NCI-H510A treated with DMSO at 0.1 percent for 48 hours (cell line): ENCODE data around the gene NAA80.
A peak's percentile ranks its signal among the peaks of the same experiment; 100 is the strongest.
"Not testable (repeated sequence)": the region's sequence is repeated elsewhere in the genome, so short reads cannot be mapped to it uniquely, and the experiment has no call there.

Experiments used
- DNase-seq: peaks from one replicate; lab custom pipeline; 2025; lab: John Stamatoyannopoulos, UW

NAA80 gene

DNA sequence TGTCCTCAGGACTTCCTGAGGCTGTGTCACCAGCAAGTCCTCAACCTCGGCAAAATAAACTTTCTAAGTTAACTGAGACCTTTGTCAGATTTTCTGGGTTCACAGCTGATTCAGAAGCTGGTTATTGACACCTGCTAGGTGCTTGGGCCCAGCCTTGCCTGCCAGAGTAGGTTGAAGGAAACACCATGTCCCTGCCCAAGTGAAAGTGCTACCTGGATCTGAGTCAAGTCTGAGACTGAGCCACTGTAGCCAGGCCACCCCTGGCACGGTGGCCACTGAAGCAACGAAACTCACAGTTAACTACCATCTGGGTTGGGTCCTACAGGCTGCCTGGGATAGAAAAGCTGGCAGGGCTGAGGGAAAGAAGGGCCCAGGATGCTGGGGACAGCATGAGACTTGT, 15.1 kb upstream of the NAA80 start:
- DNase-seq, result no peak

DNA sequence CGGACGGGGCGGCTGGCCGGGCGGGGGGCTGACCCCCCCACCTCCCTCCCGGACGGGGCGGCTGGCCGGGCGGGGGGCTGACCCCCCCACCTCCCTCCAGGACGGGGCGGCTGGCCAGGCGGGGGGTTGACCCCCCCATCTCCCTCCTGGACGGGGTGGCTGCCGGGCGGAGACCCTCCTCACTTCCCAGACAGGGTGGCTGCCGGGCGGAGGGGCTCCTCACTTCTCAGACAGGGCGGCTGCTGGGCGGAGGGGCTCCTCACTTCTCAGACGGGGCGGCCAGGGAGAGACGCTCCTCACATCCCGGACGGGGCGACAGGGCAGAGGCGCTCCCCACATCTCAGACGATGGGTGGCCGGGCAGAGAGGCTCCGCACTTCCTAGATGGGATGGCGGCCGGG, 12.8 kb upstream of the NAA80 start:
- DNase-seq, result not testable (repeated sequence)

DNA sequence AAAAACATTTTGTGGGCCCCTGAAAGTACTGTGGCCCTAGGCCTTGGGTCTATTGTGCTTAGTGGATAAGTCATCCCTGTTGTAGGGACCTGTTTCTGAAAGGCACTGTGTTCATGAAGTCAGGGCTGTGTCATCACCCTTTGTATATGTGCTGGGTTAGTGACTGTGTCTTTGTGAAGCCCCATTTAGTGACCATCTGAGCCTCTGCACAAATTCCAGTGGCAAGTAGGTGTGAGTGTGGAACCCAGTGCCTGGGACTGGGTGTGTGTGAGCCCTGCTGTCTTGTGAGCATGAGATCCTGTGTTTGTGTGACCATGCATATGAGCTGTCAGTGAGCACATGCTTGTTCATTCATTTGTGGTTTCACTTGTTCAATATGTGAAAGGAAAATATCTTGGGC, 5.4 kb upstream of the NAA80 start:
- no peak for DNase-seq

DNA sequence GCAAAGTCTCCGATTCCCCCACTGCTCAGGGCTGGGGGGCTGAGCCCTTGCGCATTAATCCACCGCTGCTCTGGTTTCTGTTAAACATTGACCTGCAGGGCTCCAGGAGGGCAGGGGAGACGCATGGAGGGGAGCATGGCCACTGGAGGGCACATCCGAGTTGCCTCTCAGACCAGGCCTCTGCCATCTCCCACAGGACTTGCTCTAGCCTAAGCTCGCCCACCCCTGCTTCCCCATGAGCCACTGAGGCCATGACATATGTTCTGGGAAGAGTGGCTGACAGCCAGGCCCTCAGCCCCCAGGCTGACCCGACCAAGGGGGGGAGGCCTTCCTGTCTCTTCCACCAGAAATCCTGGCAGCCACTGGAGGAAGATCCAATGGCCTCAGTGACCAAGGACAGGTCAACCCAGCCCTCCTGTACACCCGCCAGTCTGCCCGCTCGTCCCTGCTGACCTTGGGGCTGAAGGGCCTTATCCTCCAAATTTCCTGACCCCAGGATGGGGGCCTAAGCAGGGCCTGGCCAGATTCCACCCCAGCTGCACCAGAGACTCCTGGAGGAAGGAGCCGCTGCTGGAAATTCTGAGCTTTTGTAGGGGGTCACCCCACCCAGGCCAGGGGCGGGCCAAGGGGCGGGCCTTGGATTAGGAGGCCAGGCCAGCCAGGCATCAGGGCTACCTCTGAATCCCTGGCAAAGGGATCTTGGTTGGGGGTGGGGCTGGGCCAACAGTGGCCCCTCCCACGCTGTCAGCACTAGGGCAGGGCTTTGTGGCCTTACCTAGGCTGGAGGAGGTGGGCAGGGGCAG, 4.0 kb upstream of the NAA80 start, which contains the start of gene HYAL1:
HYAL1 (minus strand) TSS at position 562 of the 803 bp plus-strand sequence. CDS start 618 bp downstream, outside the sequence.
- DNase-seq, result no peak

DNA sequence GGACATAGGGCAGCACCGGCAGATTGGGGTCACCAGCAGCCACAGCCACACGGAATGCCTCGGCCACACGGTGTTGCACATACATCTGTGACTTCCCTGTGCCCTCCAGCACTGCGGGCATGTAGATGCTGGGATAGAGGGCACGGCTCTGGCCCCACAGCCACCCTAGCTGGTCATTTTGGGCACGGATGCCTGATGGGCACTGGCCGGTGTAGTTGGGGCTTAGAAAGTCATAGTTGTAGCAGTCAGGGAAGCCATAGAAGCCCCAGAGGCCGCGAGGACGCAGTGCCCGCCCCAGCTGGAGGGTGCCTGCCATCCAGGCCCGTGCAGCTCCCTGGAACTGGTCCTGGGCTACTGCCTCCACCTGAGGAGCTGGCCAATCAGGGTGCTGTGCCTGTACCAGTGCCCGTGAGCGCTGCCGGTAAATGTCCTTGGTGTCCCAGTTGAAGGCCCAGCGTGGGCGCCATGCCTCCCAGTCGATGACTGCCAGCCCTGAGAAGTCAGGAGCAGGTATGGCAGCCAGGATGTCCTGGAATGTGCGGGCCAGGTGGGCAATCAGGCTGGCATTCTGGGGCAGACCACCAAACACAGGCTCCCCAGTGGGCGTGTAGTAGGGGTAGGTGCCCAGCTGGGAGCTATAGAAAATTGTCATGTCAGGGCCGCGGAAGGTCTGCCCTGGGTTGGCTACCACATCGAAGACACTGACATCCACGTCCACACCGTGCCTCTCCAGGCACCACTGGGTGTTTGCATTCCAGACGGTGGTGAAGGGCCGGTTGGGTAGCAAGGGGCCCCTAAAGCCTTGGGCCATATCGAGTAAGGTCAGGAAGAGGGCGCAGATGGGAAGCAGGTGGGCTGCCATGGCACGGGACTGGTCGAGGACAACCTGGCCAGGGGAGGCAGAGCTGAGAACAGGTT, 3.1 kb upstream of the NAA80 start:
- no peak for DNase-seq

DNA sequence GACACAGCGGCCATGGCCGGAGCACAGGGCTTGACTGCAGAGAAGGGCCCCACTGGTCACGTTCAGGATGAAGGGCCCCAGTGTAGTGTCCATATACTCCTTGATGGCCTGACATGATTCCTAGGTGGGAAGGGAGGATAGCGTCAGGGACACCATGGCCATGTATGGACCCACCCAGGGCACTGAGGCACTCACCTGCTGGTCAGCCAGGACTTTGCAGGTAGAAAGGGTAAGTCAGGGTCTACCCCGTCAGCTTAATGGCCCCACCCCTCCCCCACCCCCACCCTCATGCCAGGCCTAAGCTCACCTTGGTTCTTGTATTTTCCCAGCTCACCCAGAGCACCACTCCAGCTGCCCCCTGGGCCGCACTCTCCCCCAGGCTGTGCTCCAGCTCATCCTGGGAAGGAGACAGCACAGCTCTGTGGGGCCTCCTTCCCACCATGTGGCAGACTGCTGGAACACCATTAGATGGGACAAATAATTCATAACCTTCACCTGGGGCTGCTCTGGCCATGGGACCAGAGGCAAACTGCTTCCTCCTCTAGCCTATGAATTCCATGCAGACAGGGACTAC, 1.6 kb upstream of the NAA80 start:
- no peak for DNase-seq

DNA sequence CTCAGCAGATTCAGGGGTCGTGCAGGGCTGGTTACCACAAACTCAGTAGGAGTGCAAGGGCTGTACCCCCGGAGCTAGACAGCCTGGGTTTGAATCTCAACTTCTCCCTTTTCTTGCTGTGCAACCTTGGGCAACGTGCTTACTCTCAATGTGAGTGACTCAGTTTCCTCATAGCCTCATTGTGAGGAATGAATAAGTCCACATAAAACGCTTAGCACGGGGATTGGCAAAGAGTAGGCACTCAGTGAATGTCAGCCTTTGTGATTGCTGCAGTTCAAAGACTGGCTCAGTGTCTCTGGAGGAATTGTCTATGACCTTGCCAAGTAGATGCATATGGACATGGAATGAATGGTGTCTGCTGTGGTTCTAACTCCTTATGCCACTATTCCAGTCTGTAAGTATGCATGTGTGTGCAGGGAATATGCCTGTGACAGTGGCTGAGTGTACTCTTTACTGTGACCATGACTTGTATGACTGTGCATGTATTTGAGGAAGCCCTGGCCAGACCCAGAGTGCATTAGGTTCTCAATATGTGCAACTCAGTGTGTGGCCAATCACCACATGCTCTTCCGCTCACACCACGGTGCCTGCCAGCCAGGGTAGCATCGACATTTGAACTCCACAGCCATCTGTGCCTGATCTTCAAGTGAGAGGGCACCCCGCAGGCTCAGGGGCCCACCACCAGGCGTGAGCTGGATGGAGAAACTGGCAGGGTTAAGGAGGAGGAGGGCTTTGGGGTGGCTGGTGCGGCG, 900 bp upstream of the NAA80 start:
- DNase-seq, result no peak

DNA sequence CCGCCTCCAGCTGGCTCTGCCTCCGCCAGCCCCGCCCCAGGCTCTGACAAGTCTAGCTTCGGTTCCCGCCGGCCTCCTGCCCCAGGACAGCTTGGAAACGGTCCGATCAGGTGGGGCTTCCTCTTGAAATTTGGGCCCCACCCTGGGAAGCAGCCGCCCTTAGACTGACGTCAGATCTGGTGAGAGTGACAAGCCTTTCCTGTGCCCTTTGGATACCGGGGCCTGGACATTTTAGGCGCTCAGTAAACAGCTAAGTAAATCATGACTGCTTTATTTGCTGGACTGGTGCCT, 378 bp upstream of the NAA80 start:
- no peak for DNase-seq

DNA sequence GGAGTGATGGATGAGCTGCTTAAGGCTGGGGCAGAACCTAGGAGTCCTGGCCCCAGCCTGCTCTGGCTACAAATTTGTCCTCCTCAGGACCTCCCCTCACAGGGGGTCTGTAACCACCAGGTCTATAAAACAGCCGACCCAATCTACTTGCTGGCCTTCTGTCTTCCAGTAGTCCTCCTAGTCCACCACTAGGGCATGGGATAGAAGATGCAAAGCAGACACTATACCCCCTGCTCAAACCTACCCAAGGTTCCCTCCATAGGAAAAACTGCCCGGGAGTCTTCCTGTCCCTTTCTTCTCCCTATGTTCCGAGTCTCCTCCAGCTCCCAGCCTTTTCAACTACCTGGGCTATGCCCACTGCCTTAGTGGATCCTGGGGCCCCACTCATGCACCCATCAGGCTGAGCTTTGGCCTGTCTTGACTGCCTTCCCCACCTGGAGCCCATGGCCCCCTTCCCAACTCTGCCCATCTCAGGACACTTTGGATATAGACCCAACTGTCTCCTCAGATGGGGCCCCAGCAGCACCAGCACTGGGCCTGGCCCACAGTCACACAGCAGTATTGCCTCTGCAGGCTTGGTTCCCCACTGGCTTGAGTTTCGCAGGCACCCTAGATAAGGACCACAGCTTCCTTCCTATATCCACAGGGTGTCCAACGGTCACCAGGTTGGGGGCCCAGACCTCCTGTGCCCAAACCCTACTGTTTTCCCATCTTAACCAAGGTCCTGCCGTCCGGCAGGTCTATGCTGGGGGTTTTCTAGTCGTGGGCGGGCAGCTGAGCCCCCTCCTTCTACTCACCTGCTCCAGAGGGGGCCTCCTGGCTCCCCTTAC, 1.1 kb downstream of the NAA80 start:
- no peak for DNase-seq

DNA sequence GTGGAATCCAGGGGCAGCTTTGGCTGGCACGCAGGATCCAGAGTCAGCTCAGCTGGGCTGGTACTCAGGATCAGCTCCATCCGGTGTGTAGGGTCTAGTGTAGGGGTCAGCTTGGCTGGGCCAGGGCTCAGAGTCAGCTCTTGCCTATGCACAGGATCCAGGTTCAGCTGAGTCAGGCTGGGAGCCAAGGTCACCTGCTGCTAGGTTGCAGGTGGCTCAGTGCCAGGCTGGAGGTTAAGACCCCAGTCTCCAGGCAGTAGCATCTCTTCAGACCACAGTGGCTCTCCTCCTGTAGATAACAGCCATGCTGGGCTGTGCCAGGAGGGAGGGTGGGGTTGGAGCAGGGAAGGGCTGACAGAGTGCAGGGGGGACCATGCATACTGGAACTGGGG, 1.8 kb downstream of the NAA80 start:
- no peak for DNase-seq

DNA sequence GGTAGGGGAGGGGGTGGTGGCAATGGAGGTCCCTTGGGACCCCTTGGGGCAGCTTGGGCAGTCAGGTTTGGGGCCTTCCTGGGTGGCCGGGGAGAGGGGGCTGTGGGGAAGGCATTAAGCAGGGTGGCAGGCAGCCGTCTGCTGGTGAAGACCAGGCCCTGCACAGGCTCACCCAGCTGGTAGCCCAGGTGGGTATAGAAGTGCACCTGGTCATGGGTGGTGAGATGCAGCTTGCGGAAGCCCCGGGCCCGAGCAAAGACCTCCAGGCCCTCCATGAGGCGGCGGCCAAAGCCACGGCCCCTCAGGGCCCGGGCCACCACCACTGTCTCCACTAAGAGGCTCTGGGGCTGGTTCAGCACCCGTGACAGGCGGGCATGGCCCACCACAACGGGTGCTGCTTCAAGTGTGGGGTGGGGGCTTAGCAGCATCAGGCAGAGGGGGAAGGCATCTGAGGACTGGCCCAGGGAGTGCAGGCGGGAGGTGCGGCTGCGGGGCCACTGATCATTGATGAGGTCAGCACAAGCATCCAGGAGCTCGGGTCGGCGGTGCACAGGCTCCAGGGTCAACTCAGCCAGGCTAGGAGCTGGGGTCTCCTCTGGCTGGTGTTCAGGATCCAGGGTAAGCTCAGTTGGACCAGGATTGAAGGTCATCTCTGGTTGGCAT, 2.4 kb downstream of the NAA80 start:
- DNase-seq, result no peak

DNA sequence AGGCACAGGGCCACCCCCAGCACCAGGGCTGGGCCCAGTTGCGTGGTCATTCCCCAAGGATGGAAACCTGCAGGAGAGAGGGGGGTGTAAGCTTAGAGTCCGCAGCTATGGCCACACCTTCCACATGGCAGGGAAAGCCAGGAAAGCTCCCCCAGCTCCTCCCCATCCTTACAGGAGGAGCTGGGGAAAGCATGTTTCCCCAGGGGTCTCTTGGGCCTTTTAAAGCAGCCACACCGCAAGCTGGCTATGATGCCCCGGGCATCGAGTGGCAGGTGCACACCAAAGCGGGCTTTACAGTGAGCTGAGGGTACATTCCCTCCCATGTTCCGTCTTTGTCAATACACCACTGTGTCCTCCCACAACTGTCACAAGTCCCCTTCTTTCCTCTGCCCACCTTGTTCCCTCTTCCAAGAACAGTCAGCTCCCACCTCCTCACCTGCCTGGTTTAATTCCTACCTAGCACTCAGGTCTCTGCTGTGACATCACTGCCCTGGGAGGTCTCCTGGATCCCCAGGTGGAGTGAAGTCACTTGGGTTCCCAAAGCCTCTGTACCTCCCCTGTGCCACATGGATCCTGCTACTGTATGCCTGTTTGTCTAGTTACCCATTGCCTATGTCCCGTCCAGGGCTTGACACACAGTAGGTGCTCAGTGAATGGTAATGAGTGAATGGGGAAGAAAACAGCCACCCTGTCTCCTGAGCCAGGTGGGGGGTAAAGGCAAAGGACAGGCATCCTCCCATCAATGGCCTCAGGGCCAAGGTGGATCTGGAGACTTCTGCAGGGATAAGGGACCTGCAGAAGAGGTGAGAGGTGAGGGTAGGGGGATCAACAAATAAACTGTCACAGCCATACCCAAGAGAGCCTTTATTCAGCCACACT, 3.4 kb downstream of the NAA80 start:
- no peak for DNase-seq

DNA sequence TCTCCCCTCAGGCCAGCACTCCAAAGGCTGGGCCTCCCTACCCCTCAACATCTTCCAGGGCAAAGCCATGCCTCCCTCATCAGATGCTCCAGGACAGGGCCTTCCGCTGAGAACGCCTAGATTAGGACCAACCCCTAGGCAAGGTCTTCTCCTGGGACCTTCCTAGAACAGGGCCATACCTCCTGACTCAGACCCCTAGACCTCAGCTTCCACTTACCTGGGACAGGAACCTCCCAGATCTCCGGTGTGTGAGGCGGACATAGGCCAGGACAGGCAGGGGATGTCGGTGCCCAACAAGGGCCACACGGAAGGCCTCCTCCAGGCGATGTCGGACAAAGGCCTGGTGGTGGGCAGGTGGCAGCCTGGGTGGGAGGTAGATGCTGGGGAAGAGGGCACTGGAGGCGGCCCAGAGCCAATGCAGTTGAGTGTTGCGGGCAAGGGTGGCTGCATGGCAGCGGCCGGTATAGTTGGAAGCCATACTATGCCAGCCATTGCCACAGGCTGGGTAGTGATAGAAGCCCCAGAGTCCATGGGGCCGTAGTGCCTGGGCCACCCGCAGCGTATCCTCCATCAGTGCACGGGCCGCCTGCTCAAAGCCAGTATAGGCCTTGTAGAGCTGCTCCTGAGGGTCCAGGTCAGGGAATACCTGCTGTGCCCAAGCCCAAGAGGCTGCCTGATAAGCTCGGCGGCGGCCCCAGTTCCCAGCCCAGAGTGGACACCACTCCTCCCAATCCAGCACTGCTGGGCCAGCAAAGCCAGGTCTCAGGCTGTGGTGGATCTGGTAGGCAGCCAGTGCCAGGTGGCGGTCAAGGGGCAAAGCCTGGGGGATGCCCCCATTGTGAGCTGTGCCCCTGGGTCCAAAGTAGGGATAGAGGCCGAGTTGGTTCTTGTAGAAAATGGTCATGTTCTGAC, 4.5 kb downstream of the NAA80 start:
- no peak for DNase-seq

DNA sequence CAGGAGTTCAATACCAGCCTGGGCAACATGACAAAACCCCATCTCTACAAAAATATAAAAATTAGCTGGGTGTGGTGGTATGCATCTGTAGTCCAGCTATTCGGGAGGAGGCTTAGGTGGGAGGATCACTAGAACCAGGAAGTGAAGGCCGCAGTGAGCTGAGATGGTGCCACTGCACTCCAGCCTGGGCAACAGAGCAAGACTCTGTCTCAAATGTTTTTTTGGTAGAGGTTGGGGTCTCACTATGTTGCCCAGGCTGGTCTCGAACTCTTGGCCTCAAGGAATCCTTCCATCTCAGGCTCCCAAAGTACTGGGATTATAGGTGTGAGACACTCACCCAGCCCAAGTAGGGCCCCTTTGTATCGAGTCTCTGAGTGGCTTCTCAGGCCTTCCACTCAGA, 5.1 kb downstream of the NAA80 start:
- no peak for DNase-seq

DNA sequence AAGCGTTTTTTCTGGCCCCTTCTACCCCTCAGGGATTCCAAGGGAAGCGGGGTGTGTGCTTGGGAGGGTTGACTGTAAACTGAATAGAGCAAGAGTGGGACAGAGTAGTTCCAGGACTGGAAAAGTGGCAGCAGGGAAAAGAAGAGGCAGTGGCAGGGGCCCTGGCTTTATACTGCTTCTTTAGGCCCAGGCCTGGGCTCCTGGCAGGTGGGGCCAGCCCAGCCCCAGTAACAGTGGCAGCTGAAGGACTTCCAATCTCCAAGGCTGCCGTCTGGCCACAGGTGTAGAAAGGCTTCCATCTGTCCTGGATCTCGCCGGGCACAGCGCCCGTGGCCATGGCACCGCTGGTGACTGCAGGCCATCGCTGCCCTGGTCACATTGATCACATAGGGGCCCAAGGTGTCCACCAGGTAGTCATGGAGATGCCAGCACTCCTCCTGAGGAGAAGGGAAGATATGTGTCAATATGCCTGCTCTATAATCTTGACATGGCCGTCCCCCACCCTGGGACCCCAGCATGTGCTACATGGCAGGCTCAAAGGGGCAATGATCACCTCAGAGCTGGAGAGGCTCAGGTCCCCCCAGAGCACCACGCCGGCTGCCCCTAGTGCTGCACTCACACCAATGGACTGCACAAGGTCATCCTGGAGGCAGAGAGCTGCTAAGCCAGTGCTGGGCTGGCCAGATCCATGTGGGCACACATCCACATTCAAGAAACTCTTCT, 6.0 kb downstream of the NAA80 start:
- DNase-seq, result no peak

DNA sequence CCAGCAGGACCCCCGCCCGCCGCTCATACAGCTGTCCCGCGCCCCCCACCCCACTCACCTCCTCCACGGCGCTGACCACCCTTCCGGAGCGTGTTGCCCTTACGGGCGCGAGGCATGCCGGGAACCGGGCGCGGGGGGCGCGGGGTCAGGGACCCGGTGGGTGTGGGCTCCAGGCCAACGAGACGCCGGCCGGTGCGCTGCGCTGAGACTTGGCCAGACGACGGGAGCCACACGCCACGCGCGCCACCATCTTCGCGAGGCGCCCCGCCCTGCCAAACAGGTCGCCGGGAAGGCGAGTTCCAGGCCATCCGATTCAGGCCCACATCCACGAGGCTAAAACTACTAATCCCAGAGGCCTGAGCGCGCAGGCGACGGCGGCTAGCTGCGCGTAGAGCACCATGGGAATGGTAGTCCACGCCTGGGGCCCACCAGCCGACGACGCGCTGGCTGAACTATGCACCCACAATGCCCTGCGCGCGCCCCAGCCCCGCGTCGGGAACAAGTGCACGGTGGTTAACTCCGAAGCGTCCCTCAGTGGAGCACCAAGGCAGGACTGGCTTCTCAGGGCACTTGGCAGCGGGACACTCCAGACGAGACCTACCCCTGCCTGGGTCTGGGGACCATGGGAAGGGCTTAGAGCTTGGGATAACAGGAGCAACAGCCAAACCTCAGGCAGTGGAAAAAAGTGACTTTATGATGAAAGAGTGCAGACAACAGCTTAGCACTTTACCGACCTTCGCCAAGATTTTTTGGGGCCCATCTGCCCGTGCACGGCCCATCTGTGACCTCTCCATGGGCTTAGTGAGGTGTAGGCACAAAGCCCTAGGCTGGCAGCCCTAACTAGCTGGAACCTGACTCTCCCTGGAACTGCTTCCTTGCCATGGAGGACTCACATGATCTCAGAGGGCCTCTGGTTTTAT, 6.8 kb downstream of the NAA80 start, which contains the start of gene IFRD2:
IFRD2 (minus strand) TSS at position 271 of the 920 bp plus-strand sequence; CDS start at position 116, 155 bp downstream.
- DNase-seq, result peak; percentile 87

DNA sequence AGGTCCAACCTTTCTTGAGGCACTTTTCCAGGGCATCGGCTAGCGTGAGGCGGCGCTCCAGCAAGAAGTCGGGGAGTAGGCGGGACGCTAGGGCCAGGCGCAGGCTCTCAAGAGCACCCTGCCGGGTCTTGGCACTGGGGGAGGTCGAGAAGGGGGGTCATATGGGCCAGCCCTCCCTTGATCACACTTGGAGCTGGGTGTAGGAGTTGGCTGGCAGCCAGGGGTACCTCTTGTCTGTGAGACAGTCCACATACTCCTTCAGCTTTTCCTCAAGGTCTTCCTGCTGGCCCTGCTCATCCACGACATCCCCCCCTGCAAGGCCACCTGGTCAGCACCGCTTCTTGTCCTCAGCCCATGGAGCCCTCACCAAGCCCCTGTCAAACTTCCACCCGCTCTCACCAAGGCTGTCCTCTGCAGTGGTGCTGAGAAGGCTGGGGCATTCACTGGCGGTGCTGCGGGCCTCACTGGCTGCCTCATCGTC, 9.0 kb downstream of the NAA80 start:
- DNase-seq, result no peak
